ENCODE measurements around the gene GALNT12.

Gene GALNT12

DNA sequence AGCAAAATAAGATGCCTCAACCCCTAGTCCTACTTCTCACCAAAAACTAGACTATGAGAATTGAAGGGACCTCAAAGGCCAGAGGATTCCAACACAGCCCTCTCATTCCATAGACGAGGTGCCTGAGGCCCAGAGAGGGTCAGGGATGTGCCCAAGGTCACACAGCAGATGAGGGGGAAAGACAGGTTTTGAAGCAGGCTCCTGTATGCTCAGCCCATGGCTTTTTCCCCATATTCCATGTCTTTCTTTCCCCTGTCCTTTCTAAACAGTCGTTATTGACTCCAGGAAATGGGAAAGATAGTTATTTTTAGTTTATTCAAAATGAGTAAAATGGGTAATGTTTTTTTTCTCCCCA is 75.1 kb downstream of the GALNT12 start:
- no peak for DNase-seq

DNA sequence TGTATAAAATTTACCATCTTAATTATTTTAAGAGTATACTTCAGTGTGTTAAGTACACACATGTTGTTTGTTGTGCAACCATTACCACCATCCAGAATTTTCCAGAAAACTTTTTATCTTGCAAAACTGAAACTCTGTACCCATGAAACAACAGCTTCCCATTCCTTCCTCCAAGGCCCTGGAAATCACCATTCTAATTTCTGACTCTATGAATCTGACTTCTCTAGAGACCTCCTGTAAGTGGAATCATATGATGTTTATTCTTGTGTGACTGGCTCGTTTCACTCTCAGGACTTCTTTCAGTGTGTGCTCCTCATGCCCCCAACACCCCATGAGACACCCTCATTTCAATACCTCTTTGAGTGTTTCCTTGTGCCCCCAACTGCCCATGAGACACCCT is 75.8 kb downstream of the GALNT12 start:
- peak; percentile 59 for DNase-seq

DNA sequence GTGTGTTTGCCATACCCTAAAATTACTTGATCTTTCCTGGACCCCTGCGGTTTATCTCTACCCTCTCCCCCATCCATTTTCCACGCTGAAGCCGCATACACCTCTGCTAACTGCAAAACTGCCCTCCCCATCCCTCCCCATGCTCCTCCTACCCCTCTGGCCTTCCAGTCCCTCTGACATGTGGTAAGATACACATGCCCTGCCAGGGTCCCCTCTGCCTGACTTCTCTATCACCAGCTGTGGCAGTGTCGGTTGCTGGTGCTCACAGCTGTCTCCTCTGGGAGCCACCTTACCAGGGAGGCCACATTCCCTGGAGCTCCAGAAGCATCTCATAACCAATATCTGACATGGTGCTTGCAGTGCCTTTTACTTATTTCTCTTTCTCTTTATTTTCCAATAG is 77.4 kb downstream of the GALNT12 start:
- no peak for DNase-seq

DNA sequence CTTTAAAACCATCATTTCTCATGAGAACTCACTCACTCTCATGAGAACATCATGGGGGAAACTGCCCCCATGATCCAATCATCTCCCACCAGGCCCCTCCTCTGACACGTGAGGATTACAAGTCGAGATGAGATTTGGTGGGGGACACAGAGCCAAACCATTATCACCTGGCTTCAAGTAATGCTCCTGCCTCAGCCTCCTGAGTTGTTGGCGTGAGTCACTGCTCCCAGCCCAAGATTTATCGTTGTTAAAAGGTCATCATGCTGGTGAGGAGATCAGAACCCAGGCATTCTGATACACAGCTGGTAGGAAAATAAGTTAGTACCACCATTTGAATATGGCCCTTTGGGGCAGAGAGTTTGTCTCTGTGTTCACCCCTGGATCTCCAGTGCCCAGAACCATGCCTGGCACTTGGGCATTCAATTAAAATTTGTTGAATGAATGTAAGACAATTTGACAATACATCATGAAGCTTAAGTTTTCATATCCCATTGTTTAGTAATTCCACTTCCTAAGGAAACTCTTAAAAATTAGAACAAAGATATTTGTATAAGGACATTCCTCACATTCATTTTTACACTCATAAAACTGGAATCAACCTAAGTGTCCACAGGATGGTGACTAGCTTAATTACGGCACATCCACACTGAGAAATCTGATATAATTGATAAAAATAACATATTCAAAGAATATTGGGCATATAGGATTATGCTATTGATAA is 78.3 kb downstream of the GALNT12 start:
- no peak for DNase-seq

DNA sequence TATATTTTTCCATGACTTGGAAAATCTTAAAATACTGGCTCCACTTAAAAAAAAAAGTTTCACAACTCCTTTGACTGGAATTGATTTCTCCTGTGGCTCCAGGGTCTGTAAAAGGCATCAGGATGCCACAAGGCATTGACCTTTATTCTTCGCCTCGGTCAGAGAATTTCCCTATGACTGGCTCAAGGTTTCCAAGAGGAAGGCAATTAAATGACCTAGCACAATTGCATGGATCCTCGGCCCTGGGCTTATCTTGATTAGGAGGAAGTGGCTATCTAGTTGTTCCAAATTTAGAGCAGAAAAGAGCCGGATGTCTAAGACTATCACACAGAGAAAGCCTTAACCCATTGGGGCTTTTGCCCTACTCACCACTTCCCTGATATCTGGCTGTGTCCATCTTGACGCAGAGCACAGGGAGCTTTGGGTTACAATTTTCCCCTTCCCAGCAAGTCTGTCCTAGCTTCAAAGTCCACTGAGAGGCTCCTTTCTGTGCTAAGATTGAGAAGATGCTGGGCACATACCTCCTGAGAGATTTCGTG is 79.3 kb downstream of the GALNT12 start:
- peak; percentile 79 for DNase-seq

DNA sequence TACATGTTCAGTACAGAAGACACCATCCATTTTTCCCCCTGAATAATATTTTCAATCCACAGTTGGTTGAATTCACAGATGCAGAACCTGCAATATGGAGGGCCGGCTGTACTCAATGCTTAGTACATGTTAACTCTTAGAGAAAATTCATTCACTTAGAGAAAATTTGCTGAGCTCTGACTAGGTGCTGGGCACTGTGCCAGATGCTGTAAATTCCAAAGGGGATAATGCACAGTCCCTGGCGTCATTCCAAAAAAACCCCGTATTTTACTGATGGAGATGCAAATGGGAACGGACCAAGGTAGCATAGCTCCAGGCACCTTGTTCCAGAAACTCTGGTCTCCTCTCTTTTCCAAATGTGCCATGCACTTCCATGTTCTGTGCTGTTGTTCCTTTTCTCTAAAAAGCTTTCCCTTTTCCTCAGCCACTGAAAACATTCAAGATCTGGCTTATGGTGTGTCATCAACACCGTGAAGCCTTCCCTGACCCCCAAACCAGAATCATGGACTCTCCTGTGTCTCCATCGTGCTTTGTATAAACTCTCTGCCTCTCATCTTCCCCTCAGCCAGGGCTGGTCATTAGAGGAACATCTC is 80.5 kb downstream of the GALNT12 start:
- no peak for DNase-seq

DNA sequence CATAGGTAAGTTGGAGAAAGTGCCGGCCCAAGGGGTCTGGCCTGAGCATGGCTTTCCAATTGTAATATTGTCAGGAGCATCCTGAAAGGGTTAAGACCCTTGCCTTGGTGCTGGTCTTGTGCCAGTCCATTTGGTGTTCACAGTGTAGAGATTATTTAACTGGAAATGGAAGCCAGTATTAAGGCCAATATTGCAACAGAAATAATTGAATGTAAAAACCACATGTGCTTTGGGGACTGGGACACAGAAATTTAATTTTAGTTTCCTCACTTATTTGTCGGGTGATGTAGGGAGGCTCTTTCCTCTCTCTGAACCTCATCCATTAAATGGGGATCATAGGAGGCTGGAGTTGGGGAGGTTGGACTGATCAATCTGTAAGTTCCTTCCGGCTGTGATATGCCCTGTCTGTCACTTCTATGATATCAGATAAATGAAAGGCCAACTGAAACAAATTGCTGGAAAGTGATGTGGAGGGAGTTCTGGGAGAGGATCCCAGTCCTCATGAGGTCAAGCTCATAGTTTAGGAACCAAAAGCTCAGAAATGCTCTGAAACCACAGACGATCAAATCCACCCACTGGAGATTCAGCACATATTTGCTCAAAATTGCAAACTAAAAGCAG is 81.4 kb downstream of the GALNT12 start:
- no peak for DNase-seq

DNA sequence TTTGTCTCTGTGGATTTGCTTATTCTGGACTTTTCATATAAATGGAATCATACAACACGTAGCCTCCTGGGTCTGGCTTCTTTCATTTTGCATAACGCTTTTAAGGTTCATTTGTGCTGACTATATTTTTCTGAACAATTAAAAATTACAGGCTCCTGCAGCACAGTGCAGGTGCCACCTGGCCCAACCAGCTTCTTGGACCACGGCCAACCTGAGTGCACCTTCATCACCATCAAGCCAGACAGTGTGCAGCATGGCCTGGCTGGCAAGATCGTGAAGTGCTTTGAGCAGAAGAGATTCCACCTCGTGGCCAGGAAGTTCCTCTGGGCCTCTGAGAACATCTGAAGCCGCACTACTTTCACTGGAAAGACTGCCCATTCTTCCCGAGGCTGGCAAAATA is 82.8 kb downstream of the GALNT12 start:
- no peak for DNase-seq

DNA sequence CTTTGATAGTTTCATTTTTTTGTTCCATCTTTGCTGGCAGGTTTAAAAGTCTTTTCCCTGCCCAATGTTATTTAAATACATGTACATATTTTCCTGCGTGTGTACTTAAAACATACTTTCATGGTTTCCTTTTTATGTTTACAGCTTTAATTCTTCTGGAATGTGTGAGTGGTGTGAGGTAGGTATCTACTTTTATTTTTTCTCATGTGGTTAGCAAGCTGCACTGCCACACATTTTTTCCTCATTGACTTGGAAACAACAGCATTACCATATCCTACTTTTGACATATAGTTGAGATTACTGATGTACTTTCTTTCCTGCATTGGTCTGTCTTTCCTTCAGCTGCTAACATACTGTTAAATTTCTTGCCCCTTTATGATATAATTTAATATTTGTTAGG is 84.8 kb downstream of the GALNT12 start:
- DNase-seq = no peak

DNA sequence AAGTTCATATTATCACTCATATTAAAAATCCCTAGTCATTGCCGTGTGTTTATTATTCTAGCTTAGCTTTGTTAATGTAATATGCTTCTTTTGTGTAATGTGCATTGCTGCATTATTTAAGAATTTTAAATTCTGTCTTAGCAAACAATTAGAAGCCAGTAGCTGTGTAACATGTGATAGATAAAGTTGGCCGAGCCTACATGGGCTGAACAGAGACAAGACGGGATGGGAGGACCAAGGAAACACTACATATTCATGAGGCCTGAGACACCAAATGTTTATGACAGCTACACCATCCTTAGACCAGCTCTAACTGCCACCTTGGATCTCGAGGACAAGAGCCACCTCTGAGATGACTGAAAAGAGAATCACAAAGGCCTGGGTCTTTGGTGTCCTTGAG is 85.2 kb downstream of the GALNT12 start:
- DNase-seq = no peak

DNA sequence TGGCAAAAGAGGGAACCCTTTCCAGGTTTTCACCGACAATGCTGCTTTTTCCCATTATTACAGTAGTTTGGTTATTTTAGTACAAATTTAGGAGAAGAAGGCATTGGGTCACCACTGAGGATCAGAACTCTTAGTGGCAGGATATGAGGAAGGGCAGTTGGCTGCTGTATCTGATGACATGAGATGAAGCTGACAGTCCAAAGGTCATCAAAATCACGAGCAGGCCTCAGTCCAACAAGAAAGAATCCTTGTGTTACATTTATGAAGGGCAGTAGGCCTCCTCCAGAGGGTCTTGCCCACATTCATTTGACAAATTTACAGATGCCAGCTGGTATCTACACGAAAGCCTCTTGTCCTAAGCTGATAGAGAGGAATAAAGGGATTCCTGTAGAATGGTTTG is 86.7 kb downstream of the GALNT12 start:
- no peak for DNase-seq

DNA sequence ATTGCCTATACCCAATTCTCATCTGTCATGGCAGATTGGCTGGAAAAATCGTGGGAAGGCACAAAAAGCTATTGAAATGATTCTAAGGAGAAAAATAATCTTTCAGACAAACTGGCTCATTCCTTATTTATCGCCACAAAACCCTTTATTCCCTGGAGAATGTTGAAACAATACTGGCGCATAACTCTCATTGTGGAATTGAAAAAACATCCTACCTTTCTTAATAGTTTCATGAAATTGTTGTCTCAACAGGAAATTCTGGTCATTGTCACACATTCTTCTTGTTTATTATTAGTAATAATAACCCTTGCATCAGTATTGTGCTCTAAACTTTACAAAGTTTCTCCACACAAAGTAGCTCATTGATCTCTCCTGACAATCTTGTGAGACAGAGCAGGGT is 87.3 kb downstream of the GALNT12 start:
- no peak for DNase-seq

DNA sequence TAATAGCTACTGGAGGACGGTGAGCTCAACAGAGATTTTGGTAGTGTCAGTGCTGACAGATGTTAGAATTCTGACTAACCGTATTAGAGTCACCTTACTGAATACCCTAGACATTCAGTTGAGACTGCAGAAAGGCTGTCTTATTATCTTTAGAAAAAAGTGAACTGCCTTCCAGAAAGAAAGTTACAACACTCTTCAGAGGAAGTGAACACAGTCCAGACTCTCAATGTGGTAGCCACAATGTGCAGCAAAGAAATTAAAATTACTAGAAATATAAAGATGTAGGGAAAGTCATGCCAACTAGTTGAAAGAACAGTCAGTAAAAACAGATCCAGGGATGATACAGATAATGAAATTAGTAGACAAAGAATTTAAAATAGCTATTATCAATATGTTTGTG is 89.2 kb downstream of the GALNT12 start:
- DNase-seq = no peak

DNA sequence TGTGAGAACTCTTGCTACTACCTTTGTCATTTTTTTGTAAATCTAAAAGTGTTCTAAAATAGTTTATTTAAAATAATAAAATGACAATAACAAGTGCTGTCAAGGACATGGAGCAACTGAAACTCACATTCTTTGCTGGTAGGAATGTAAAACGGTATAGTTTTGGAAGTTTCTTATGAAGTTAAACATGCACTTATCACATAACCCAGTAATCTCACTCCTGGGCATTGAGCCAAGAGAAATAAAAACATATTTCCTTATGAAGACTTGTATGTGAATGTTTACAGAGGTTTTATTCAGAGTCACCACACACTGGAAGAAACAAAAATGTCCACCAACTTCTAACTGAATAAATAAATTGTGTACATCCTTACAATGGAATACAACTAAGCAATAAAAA is 90.3 kb downstream of the GALNT12 start:
- no peak for DNase-seq

DNA sequence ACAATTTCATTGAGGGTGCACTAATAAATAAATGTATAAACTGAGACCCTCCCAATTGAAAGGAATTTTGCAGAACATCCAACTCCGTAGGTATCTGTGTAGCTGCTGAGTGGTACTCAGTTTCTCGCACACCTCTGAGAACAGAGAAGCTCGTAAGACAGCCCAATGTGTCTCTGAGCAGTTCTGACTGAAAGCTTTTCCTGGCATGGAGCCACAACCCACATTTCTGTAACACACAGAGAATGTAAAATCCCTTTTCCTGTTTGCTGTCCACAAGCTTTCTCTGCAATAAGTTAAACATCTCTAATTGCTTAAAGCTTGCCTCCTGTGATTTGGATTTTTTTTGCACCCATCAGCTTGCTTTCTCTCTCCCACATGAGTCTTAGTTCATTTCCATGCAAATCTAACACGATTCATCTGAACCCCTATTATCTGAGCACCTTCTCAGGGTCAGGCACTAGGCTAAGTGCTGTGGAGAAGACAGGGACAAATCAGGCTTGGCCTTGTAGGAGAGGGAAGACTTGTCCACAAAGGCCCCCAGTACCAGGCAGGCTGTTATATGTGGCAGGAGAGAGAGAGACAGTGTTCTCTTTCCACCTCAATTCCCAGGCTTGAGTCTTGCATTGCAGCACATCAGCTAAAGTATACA is 92.1 kb downstream of the GALNT12 start:
- DNase-seq = peak; percentile 51
